Ovary (tissue), 10 donors: ENCODE measurements around the gene DTYMK. TPM values are rescaled to one million over a fixed set of nuclear protein-coding genes. Genes with fewer than 3 reads are reported as not detected.
A peak's percentile ranks its signal among the peaks of the same experiment; 100 is the strongest.

Experiments used
- DNase-seq, 5 donors: peaks; one replicate each; pipeline ENCODE4 v3.0.0-alpha.2; 2019 to 2020
- H3K27ac ChIP-seq, 2 donors: fragments of 200-600 bp; one replicate each; pipeline versions ENCODE4 v1.5.1 to v1.8.0; 2019 to 2022
- H3K27me3 ChIP-seq: fragments of 200-600 bp; one replicate; pipeline ENCODE4 v1.8.0; 2022
- H3K36me3 ChIP-seq: fragments of 200-600 bp; sonication (generic); one replicate; pipeline ENCODE4 v1.5.1; 2019
- H3K4me1 ChIP-seq: one replicate; pipeline ENCODE4 v1.8.1; 2013; ENCODE audit warnings: mild to moderate bottlenecking, moderate library complexity; ENCODE audit not compliant: insufficient read depth
- H3K4me3 ChIP-seq: fragments of 200-600 bp; sonication (generic); one replicate; pipeline ENCODE4 v1.5.1; 2017
- H3K9me3 ChIP-seq, 2 donors: fragments of 200-600 bp in 1 of 2; sonication (generic) in 1 of 2; one replicate each; pipeline versions ENCODE4 v1.5.1 to v1.8.1; 2013 to 2019; ENCODE audit warnings: mild to moderate bottlenecking in 1 of 2, moderate library complexity in 1 of 2
- CTCF ChIP-seq, 3 donors: fragments of 450-650 bp in 2 of 3; fragments of 200-600 bp in 1 of 3; IDR thresholded peaks; one replicate each; pipeline versions ENCODE4 v1.5.1 to v1.8.0; 2016 to 2022; ENCODE audit warnings: antibody characterized with exemption in 3 of 3, mild to moderate bottlenecking in 1 of 3
- EP300 ChIP-seq: sonication (generic); formaldehyde crosslinking; IDR thresholded peaks from one replicate; pipeline ENCODE4 v1.6.1; 2017; ENCODE audit warnings: antibody characterized with exemption
- POLR2A ChIP-seq: fragments of 450-650 bp; IDR thresholded peaks from one replicate; pipeline ENCODE4 v1.6.1; 2017; ENCODE audit warnings: antibody characterized with exemption, mild to moderate bottlenecking, moderate library complexity
- WGBS, 3 donors: extraction: QIAGEN DNeasy Blood & Tissue Kit in 1 of 3; methylation state at CpG; one replicate each; pipeline versions ENCODE4 v1.1.5 to v1.1.7; 2013 to 2017; 5-methylcytosine and 5-hydroxymethylcytosine counted together
- intact Hi-C, 4 donors: fragments of 100-400 bp; cut with DNase I; formaldehyde crosslinking; loops; one replicate each; pipeline versions ENCODE4 v1.11.0 to v1.15.1; 2022 to 2023
- long read RNA-seq, 3 donors: library from polyadenylated mRNA in 2 of 3; unstranded in 2 of 3; transcript quantifications; one replicate each; pipeline ENCODE4 v2.0.0 and lab custom pipeline, GENCODE V29; 2021 to 2026
- polyA plus RNA-seq, 2 donors: library from polyadenylated mRNA; stranded (reverse); fragments of 200-250 nt in 1 of 2; fragments of 350-450 nt in 1 of 2; fragmentation: Illumina TruSeq in 1 of 2; extraction: RNeasy Lipid Tissue Mini Kit (QIAGEN cat#74804) in 1 of 2; gene quantifications; one replicate each; pipeline ENCODE4 v1.2.3, GENCODE V29; 2013 to 2014
- total RNA-seq, 7 donors: library from RNA; depleted of rRNA in 2 of 7; stranded (reverse); fragments of >200 nt in 2 of 7; fragmentation: NEBNext Ultra II Directional in 3 of 7; extraction: Animal tissue kit (Norgen Biotek cat#: 25700) in 3 of 7; gene quantifications; one replicate each; pipeline versions ENCODE4 v1.1.0 to v1.2.4, GENCODE V29; 2016 to 2023
- donor health status: DM: no; HTN: no; CAD: no; lungs with moderate emphysema.
- donor health status: DM: no; HTN: no; CAD: no.
- donor health status: Bipolar disorder and iron deficiency.
- donor health status: DM: yes; HTN: yes; CAD: no.
- donor health status: DM: no; HTN: no; CAD: no.
- donor health status: DM: yes; HTN: yes; CAD: no.

Gene DTYMK
- total RNA-seq (10 to 100 TPM in 6 of 7 donors, 1 to 10 TPM in 1; 8.9 to 17.9 (median 14.6) TPM), polyA plus RNA-seq (10 to 100 TPM in 1 of 2 donors, 1 to 10 TPM in 1; 3.7 to 10.7 TPM)
- long read RNA-seq, donor 1, transcript DTYMK-201 (5 exons, 1,232 nt), result major isoform, 15 of 25 reads
- long read RNA-seq, donor 1, partial matches to known transcripts, result 1 of 25 reads
- long read RNA-seq, donor 1, other reads (novel, unspliced or antisense), result 3 of 25 reads
- long read RNA-seq, donor 2, transcript DTYMK-201 (5 exons, 1,232 nt), result major isoform, 35 of 91 reads
- long read RNA-seq, donor 2, transcript DTYMK-202 (4 exons, 1,089 nt), result minor isoform, 14 of 91 reads
- long read RNA-seq, donor 2, partial matches to known transcripts, result 39 of 91 reads
- long read RNA-seq, donor 2, other reads (novel, unspliced or antisense), result 0 of 91 reads
- long read RNA-seq, donor 3, transcript DTYMK-201 (5 exons, 1,232 nt), result major isoform, 11 of 25 reads
- long read RNA-seq, donor 3, partial matches to known transcripts, result 6 of 25 reads
- long read RNA-seq, donor 3, other reads (novel, unspliced or antisense), result 2 of 25 reads

GRCh38 chr2:241686650-241687425 lies at the start of gene DTYMK:
TSS of gene DTYMK (minus strand) at chr2:241686815. CDS start at chr2:241686783, 32 bp downstream.
- Histone ChIP-seq H3K9me3 (no peaks in the 10 kb centered on the region), H3K4me3 (peak within 1 kb of the TSS; percentile 99)
- intact Hi-C loops, result no loop called here

GRCh38 chr2:241736111-241736510 lies 49.5 kb upstream of the DTYMK start:
- DNase-seq, result no peak
- Histone ChIP-seq H3K36me3 (no peaks in the 10 kb centered on the region), H3K4me3 (no peak overlapping the region), H3K9me3 (no peaks in the 10 kb centered on the region), H3K4me1 (peaks cover 6% of the 10 kb centered on the region), H3K27me3 (no peaks in the 10 kb centered on the region), H3K27ac (no peak overlapping the region)
- 73 to 86% (median 83%) methylated on average over 3 of the region's 3 CpGs for WGBS, 3 donors
- TF ChIP-seq CTCF (IDR thresholded peaks at IDR 0.05) (no peak), POLR2A (no peak), EP300 (no peak)
- intact Hi-C loops, result loop anchor here in 3 of 4 donors (5.0 to 10.0 kb wide), 2 partner anchors 139 to 141 kb away; no protein-coding TSS in a partner anchor

More at GRCh38 chr2:241686650-241687425, at the start of gene DTYMK:
- H3K27me3 ChIP-seq, result no peaks in the 10 kb centered on the region
- TF ChIP-seq POLR2A, result peak; percentile 84
- no peak for TF ChIP-seq EP300
- TF ChIP-seq CTCF (IDR thresholded peaks at IDR 0.05), result no peak
- peak; percentile 93 to 97 (median 94) for DNase-seq
- peak within 1 kb of the TSS; percentile 87 for H3K27ac ChIP-seq
- no peaks in the 10 kb centered on the region for H3K36me3 ChIP-seq
- H3K4me1 ChIP-seq, result no peaks in the 10 kb centered on the region
- WGBS, 3 donors, result 0 to 1% (median 0%) methylated on average over 56 to 102 of the region's 102 CpGs

GRCh38 chr2:241734467-241735208 lies 48.0 kb upstream of the DTYMK start, which contains the start of gene D2HGDH:
TSS of gene D2HGDH (plus strand) at chr2:241734630. CDS start at chr2:241735225, 595 bp downstream.
- TF ChIP-seq CTCF (IDR thresholded peaks at IDR 0.05) (no peak), POLR2A (peak; percentile 67), EP300 (no peak)
- peaks cover 6% of the 10 kb centered on the region for H3K4me1 ChIP-seq
- H3K36me3 ChIP-seq, result no peaks in the 10 kb centered on the region
- 1% methylated on average over 30 to 98 of the region's 98 CpGs for WGBS, 3 donors
- DNase-seq, result peak; percentile 94 to 97 (median 96)
- H3K9me3 ChIP-seq, result no peaks in the 10 kb centered on the region
- peak within 1 kb of the TSS; percentile 68 for H3K4me3 ChIP-seq
- intact Hi-C loops, result loop anchor here in 3 of 4 donors (2.0 to 10.0 kb wide), 3 partner anchors 34 to 143 kb away; no protein-coding TSS in a partner anchor
- peak within 1 kb of the TSS; percentile 16 to 77 for H3K27ac ChIP-seq
- H3K27me3 ChIP-seq, result no peaks in the 10 kb centered on the region

GRCh38 chr2:241734208-241734466 lies 47.5 kb upstream of the DTYMK start:
- H3K9me3 ChIP-seq, result no peaks in the 10 kb centered on the region
- 1 to 7% (median 1%) methylated on average over 14 to 25 of the region's 25 CpGs for WGBS, 3 donors
- no peaks in the 10 kb centered on the region for H3K27me3 ChIP-seq
- no peak for DNase-seq
- peak overlapping the region; percentile 68 for H3K4me3 ChIP-seq
- intact Hi-C loops, result loop anchor here in 2 of 4 donors (2.0 to 10.0 kb wide), 2 partner anchors 33 to 141 kb away; no protein-coding TSS in a partner anchor
- H3K36me3 ChIP-seq, result no peaks in the 10 kb centered on the region
- TF ChIP-seq EP300 (no peak), CTCF (IDR thresholded peaks at IDR 0.05) (peak in 1 of 3 donors; percentile 3)
- H3K27ac ChIP-seq, result peak overlapping the region in 1 of 2 donors; percentile 77
- H3K4me1 ChIP-seq, result peaks cover 6% of the 10 kb centered on the region
